K562 (cell line): ENCODE measurements around the gene CLEC12A. TPM values are rescaled to one million over a fixed set of nuclear protein-coding genes. Genes with fewer than 3 reads are reported as not detected.

Experiments
- ATAC-seq: fragments of 200-7000 bp; cut with Tn5 transposase; 3 replicates; pipeline ENCODE4 v1.9.1; 2020; ENCODE audit warnings: moderate library complexity
- BruUV-seq: library from RNA; stranded (reverse); fragments of 400-500 nt; replicated peaks from 2 replicates; lab custom pipeline; 2021; lab: Mats Ljungman, UMichigan
- CTCF ChIA-PET: fragments of 300-600 bp; formaldehyde crosslinking; extraction: SDS; loops from one replicate; lab custom pipeline; 2021; ENCODE audit warnings: low intra/inter-chr PET ratio; lab: Yijun Ruan, JAX
- POLR2A ChIA-PET: fragments of 300-600, 350-650 bp; sonication (Branson Sonifier 250); formaldehyde crosslinking; extraction: SDS; loops from one replicate; lab custom pipeline; 2021; ENCODE audit warnings: antibody characterized with exemption, inconsistent platforms; lab: Yijun Ruan, JAX
- DNase-seq, 4 experiments: peaks; one replicate each; pipeline versions ENCODE4 v3.0.0 to v3.0.0-alpha.2; 2011 to 2018; ENCODE audit warnings: low spot score in 3 of 4, mixed read lengths in 3 of 4; ENCODE audit errors: extremely low read depth in 1 of 4
- FAIRE-seq: peaks from 2 replicates; lab custom pipeline; 2011; peaks lifted over from hg19 to GRCh38; lab: Jason Lieb, UNC
- H2AFZ ChIP-seq: 2 replicates; pipeline ENCODE4 v1.6.0; 2011; ENCODE audit warnings: low read depth, low read length, control low read depth, inconsistent platforms
- H3K27ac ChIP-seq: fragments of 200-600 bp; 3 replicates; pipeline ENCODE4 v1.8.0; 2011; ENCODE audit warnings: low read depth, mild to moderate bottlenecking, control low read depth, inconsistent platforms, low read length, moderate library complexity, mixed read lengths; ENCODE audit errors: extremely low read depth
- H3K27me3 ChIP-seq, 2 experiments: fragments of 300-600 bp in 1 of 2; 2 replicates in 1 of 2; 3 replicates in 1 of 2; pipeline versions ENCODE4 v1.6.0 to v1.8.0; 2011; ENCODE audit warnings: inconsistent platforms in 2 of 2, low read length in 2 of 2, mild to moderate bottlenecking in 1 of 2, mixed read lengths in 1 of 2, moderate library complexity in 1 of 2; ENCODE audit not compliant: control insufficient read depth in 2 of 2, insufficient read depth in 2 of 2
- H3K36me3 ChIP-seq: fragments of 300-600 bp; 3 replicates; pipeline ENCODE4 v1.8.0; 2011; ENCODE audit warnings: mild to moderate bottlenecking, low read length, inconsistent platforms; ENCODE audit not compliant: control insufficient read depth, insufficient read depth
- H3K4me1 ChIP-seq, 2 experiments: fragments of 200-600 bp in 1 of 2; replicated peaks in 1 of 2; 2 replicates in 1 of 2; 3 replicates in 1 of 2; pipeline versions ENCODE4 v1.5.1 to v1.8.0; 2011; ENCODE audit warnings: inconsistent platforms in 2 of 2, low read length in 2 of 2, mild to moderate bottlenecking in 1 of 2, mixed read lengths in 1 of 2, moderate library complexity in 1 of 2; ENCODE audit not compliant: control insufficient read depth in 2 of 2, insufficient read depth in 2 of 2
- H3K4me2 ChIP-seq: 2 replicates; pipeline ENCODE4 v1.6.1; 2011; ENCODE audit warnings: low read length, control low read depth, inconsistent platforms, mixed read lengths; ENCODE audit not compliant: insufficient read depth
- H3K4me3 ChIP-seq: fragments of 200-600 bp; sonication (generic), shearing (Covaris generic); 2 replicates; pipeline ENCODE4 v1.5.1; 2016; ENCODE audit warnings: control low read depth, inconsistent platforms
- H3K79me2 ChIP-seq: fragments of 200-600 bp; 3 replicates; pipeline ENCODE4 v1.8.0; 2011; ENCODE audit warnings: low read length, inconsistent platforms; ENCODE audit not compliant: control insufficient read depth, insufficient read depth
- H3K9ac ChIP-seq, 2 experiments: 2 replicates each; pipeline versions ENCODE4 v1.6.0 to v1.6.1; 2011; ENCODE audit warnings: low read depth in 2 of 2, low read length in 2 of 2, control low read depth in 1 of 2, inconsistent platforms in 1 of 2, mild to moderate bottlenecking in 1 of 2, mixed read lengths in 1 of 2; ENCODE audit not compliant: insufficient read depth in 1 of 2
- H3K9me1 ChIP-seq: one replicate; pipeline ENCODE4 v1.6.0; 2011; ENCODE audit warnings: inconsistent platforms, mild to moderate bottlenecking, low read length, moderate library complexity; ENCODE audit not compliant: control insufficient read depth, insufficient read depth
- H3K9me3 ChIP-seq: replicated peaks from 2 replicates; pipeline ENCODE4 v1.5.1; 2011; ENCODE audit warnings: low read depth, low read length, inconsistent platforms; ENCODE audit not compliant: control insufficient read depth, insufficient read depth
- H4K20me1 ChIP-seq: replicated peaks from 2 replicates; pipeline ENCODE4 v1.6.1; 2011; ENCODE audit warnings: low read length, inconsistent platforms, mixed read lengths; ENCODE audit not compliant: control insufficient read depth, insufficient read depth
- BRF1 ChIP-seq: IDR thresholded peaks from 3 replicates; pipeline ENCODE4 v1.6.1; 2011; ENCODE audit warnings: borderline replicate concordance, mild to moderate bottlenecking; ENCODE audit not compliant: insufficient read length; ENCODE audit errors: extremely low read depth
- GABPB2 ChIP-seq: fragments of 250-450 bp; sonication (Bioruptor Pico); conservative IDR thresholded peaks from 2 replicates; pipeline ENCODE4 v1.5.1; 2021; ENCODE audit warnings: mild to moderate bottlenecking
- HDAC6 ChIP-seq: IDR thresholded peaks from 2 replicates; pipeline ENCODE4 v1.6.1; 2012; ENCODE audit warnings: low read depth, mild to moderate bottlenecking, control low read depth, inconsistent platforms, low read length, moderate library complexity
- RBM14 ChIP-seq: fragments of 200-400 bp; formaldehyde crosslinking; IDR thresholded peaks from 2 replicates; pipeline ENCODE4 v1.6.1; 2018; ENCODE audit warnings: low read depth, mild to moderate bottlenecking, low read length, moderate library complexity, borderline replicate concordance; ENCODE audit not compliant: insufficient read depth
- ZFP1 ChIP-seq: fragments of 450-650 bp; formaldehyde crosslinking; IDR thresholded peaks from 2 replicates; pipeline ENCODE4 v1.4.0; 2020; ENCODE audit warnings: mild to moderate bottlenecking, mixed read lengths
- ZNF12 ChIP-seq: sonication (generic); formaldehyde crosslinking; IDR thresholded peaks from 2 replicates; pipeline ENCODE4 v1.4.0; 2020; ENCODE audit warnings: mild to moderate bottlenecking, missing genetic modification reagents
- ZNF609 ChIP-seq: sonication (generic); formaldehyde crosslinking; IDR thresholded peaks from 2 replicates; pipeline ENCODE4 v1.8.1; 2023; ENCODE audit warnings: missing genetic modification reagents, mild to moderate bottlenecking, borderline replicate concordance
- WGBS: fragments of 100-300 bp; shearing (Covaris generic); methylation state at CpG from one replicate; pipeline ENCODE4 v1.1.6; 2016; ENCODE audit warnings: low coverage, mixed read lengths; ENCODE audit not compliant: insufficient coverage; ENCODE audit errors: missing lambda C conversion rate; 5-methylcytosine and 5-hydroxymethylcytosine counted together
- in situ Hi-C: fragments of 300-500 bp; cut with MboI; formaldehyde crosslinking; loops from 4 replicates; pipeline ENCODE4 v1.15.0; 2018; ENCODE audit warnings: inconsistent platforms, mixed read lengths
- intact Hi-C: fragments of 100-400 bp; cut with micrococcal nuclease; formaldehyde crosslinking; loops from 2 replicates; pipeline ENCODE4 v1.14.2; 2022
- polyA plus RNA-seq, 8 experiments: library from polyadenylated mRNA; depleted of rRNA in 4 of 8; stranded (reverse) in 5 of 8; unstranded in 3 of 8; fragments of >200 nt; fragmentation: Nextera tagmentation in 2 of 8; fragmentation: Illumina TruSeq in 1 of 8; extraction: Ambion mirVana in 2 of 8; extraction: Trizol in 1 of 8; gene quantifications; 2 replicates each; pipeline versions ENCODE4 v1.2.1 to v1.2.3, GENCODE V29; 2011 to 2014; ENCODE audit warnings: inconsistent platforms in 1 of 8, missing spikeins in 1 of 8
- total RNA-seq, 7 experiments: library from RNA; depleted of rRNA in 6 of 7; stranded (reverse); fragments of >200 nt in 6 of 7; fragmentation: Illumina TruSeq in 2 of 7; extraction: Trizol in 2 of 7; gene quantifications; 2 replicates each; pipeline versions ENCODE4 v1.2.1 to v1.2.3, GENCODE V29; 2011 to 2021; ENCODE audit warnings: low replicate concordance in 1 of 7
- TF ChIP-seq, protein P1 (sequence below): fragments of 250-450 bp; sonication (Bioruptor Pico); IDR thresholded peaks from 2 replicates; pipeline ENCODE4 v1.8.0; 2022; ENCODE audit warnings: inconsistent platforms

Gene CLEC12A
- total and polyA plus RNA-seq, 9 of the 15 experiments (the other 6 are each of a cell fraction or from before 2014, with no cell fraction given), result not detected

GRCh38 chr12:9969673-9970072 is 1.5 kb upstream of the CLEC12A start:
- ChIA-PET CTCF (no interaction called here), POLR2A (no interaction called here)
- H3K9me1 ChIP-seq, result no peaks in the 10 kb centered on the region
- H2AFZ ChIP-seq, result no peak overlapping the region
- intact Hi-C loops, result no loop called here
- no peak for TF ChIP-seq ZNF12
- TF ChIP-seq ZFP1, result no peak
- TF ChIP-seq, protein P1, sequence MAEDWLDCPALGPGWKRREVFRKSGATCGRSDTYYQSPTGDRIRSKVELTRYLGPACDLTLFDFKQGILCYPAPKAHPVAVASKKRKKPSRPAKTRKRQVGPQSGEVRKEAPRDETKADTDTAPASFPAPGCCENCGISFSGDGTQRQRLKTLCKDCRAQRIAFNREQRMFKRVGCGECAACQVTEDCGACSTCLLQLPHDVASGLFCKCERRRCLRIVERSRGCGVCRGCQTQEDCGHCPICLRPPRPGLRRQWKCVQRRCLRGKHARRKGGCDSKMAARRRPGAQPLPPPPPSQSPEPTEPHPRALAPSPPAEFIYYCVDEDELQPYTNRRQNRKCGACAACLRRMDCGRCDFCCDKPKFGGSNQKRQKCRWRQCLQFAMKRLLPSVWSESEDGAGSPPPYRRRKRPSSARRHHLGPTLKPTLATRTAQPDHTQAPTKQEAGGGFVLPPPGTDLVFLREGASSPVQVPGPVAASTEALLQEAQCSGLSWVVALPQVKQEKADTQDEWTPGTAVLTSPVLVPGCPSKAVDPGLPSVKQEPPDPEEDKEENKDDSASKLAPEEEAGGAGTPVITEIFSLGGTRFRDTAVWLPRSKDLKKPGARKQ (CRISPR knock-in tag), result no peak
- no peak for TF ChIP-seq GABPB2 (CRISPR knock-in tag)
- TF ChIP-seq BRF1, result no peak
- TF ChIP-seq HDAC6, result no peak
- TF ChIP-seq ZNF609 (CRISPR knock-in tag), result no peak
- no peak for TF ChIP-seq RBM14
- H3K9me3 ChIP-seq, result no peaks in the 10 kb centered on the region
- no peak overlapping the region for H3K4me3 ChIP-seq
- H3K27ac ChIP-seq, result no peak overlapping the region
- no peak overlapping the region for H3K4me2 ChIP-seq
- H3K4me1 ChIP-seq, result no peaks in the 10 kb centered on the region
- no peaks in the 10 kb centered on the region for H3K36me3 ChIP-seq
- H3K27me3 ChIP-seq, result no peaks in the 10 kb centered on the region
- H3K9ac ChIP-seq, result no peak overlapping the region
- no peaks in the 10 kb centered on the region for H4K20me1 ChIP-seq
- no peak for FAIRE-seq
- no TSS peak for BruUV-seq
- WGBS, result 20% methylated on average over 2 of the region's 2 CpGs
- no peak for ATAC-seq
- in situ Hi-C loops, result no loop called here
- H3K79me2 ChIP-seq, result no peaks in the 10 kb centered on the region
- no peak for DNase-seq
